Stimulated activated CD4-positive, alpha-beta T cell treated with anti-CD3 and anti-CD28 coated beads, Interleukin-1b, Interleukin-23, amount 100 ng/mL, for 24 hours (primary cell): ENCODE data around the gene LMAN2.
"Not testable (repeated sequence)": the region's sequence is repeated elsewhere in the genome, so short reads cannot be mapped to it uniquely, and the experiment has no call there.

Experiments used
- DNase-seq, 4 experiments: peaks; one replicate each; pipeline ENCODE4 v3.0.0-alpha.2; 2020; ENCODE audit warnings: low read depth in 4 of 4, low spot score in 1 of 4

The LMAN2 gene

DNA sequence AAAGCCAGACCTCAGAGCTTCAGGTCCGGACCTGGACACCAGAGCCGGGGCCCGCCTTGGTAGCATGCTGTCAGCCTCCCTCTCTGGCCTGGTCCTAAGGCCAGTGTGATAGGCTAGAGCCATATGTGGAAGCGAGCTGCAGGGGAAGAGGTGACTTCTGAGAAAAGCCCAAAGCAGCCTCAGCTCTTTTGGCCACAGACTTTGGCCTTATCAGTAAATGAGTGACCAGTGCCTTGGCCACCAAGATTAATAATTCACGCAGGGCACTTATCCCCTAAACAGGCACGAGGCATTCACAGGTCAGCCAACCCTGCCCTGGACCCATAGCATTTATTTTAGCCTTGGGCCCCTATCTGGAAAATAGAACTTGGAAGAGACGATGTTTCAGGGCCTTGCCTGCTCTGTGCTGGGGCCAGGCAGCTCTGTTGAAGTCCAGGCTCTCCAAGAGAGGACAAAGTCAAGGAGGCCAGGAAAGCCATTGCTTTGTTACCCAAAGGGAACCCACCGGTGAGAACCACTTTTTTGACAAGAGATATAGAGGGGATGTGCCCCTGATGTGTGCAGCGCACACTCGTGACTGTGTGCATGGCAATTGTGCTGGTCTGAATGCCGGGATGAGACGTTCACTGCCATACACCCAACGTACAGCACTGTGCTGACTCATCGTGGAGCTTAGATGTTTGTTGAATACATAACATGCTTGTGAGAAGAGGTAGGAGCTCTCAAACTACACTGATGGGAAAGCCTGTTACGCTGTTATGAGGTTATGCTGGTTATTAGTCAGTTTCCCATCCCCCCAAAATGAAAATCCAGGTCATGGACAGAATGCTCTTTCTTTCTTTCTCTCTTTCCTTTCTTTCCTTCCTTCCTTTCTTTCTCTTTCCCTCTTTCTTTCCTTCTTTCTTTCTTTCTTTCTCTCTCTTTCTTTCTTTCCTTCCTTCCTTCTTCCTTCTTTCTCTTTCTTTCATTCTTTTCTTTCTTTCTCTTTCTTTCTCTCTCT, 27.7 kb upstream of the LMAN2 start:
- no peak for DNase-seq

DNA sequence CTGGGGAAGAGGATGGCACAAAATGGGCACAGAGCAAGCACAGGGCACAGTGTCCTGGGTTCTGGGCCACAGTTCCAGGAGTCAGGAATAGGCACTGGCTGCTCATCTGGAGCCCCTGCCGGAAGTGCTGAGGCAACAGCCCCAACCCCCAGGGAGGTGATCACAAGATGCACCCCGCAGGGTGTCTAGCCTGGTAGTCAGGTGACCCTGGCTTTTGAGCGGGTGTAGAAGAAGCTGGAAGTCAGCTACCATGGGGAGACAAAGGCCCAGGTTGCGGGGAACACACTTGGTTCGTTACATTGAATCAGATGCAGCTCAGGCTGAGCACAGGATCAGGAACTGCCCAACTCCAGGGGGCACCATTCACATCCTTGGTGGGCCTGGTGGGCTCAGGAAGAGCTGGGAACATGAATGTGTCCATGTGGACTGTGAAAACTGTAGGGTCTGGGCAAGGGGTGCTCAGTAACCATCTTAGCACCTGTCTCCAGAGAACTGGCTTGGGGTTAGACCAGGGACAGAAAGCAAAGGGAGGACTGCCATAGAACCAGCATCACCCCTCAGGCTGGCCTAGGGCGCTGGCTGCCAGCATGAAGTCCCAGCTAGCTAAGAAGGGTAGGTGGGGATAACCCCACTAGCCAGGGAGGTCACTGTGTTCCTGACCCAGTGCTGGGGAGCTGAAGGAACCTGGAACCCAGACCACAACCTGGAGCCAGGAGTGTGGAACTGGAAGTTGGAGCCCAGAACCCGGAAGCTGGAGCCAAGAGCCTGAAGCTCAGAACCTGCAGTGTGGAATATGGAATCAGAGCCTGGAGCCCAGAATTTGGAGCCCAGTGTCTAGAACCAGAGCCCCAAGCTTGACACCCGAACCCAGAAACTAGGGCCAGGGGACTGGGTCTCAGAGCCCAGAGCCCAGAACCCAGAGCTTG, 26.6 kb upstream of the LMAN2 start:
- no peak for DNase-seq

DNA sequence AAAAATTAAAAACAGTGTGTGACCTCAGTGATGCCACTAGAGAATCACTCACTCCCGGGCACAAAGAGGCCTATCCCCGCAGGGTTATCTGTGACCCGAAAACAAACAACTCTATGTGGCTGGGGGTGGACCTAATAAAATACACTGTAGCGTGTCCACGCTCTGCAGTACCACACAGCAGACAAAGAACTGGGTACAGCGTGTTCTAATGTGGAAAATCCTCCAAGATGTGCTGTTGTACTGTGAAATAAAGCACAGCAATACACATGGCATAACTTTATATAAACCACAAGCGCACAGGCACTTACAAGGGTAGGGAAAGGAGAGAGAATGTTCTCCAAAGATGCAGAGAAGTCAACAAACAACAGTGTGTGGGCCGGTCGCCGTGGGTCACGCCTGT, 24.6 kb upstream of the LMAN2 start:
- no peak for DNase-seq

DNA sequence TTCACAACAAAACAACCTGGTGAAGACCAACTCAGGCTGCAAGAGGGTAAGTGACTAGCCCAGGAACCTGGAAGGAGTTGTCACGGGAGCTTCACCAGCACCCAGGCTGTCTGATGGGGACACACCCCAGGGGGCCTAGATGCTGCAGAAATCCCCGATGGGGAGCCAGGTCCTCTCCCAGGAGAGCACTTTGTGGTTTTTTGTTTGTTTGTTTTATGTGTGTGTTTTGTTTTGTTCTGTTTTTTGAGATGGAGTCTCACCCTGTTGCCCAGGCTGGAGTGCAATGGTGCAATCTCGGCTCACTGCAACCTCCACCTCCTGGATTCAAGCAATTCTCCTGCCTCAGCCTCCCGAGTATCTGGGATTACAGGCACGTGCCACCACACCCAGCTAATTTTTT, 24.0 kb upstream of the LMAN2 start:
- DNase-seq: not testable (repeated sequence)

DNA sequence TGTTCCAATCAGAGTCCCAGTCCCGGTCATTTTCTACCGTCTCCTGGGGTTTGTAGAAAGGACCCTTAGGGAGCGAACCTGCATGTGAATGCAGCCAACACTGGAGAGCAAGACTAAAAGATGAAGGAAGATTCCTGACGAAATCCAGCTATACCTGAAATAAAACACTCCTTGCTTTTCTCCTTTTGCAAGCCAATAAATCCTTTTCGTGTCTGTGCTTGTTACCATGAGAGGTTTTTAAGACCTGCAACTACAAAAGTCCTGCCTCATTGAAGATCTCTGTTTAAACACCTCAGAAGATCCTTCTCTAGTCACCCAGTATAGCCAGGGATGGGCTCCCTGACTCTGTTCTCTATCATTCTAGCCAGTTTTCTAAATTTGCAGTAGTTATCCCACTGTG, 22.7 kb upstream of the LMAN2 start:
- no peak for DNase-seq

DNA sequence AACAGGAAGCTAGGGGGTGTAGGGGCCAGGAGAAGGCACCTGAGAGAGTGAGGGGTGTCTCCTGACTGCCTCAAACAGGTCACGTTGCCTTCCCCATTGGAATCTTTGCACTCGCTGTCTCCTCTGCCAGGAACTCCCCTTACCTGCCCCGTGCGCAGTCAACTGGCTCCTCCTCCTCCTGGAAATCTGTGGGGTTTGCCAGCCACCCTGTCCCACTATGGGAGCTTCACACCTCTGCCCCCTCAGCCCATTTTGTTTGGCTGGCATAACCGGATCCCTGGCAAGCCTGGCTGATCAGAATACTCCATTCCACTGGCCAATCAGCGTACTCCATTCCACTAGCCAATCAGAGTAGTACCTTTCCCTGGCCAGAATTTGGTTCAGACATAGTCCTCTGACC, 22.3 kb upstream of the LMAN2 start:
- no peak for DNase-seq

DNA sequence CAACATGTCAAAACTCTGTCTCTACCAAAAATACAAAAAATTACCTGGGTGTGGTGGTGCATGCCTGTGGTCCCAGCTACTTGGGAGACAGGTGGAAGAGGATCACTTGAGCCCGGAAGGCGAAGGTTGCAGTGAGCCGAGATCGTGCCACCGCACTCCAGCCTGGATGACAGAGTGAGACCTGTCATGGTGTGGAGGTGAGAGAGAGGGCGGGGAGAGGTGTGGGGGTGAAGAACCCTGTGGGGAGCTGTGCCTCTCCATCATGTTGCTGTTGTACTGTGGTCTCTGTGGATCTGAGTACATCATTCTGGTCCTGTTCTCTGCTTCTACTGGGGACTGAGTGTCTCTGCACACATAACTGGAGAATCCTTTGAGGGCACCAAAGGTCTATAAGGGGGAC, 21.4 kb upstream of the LMAN2 start:
- DNase-seq: no peak

DNA sequence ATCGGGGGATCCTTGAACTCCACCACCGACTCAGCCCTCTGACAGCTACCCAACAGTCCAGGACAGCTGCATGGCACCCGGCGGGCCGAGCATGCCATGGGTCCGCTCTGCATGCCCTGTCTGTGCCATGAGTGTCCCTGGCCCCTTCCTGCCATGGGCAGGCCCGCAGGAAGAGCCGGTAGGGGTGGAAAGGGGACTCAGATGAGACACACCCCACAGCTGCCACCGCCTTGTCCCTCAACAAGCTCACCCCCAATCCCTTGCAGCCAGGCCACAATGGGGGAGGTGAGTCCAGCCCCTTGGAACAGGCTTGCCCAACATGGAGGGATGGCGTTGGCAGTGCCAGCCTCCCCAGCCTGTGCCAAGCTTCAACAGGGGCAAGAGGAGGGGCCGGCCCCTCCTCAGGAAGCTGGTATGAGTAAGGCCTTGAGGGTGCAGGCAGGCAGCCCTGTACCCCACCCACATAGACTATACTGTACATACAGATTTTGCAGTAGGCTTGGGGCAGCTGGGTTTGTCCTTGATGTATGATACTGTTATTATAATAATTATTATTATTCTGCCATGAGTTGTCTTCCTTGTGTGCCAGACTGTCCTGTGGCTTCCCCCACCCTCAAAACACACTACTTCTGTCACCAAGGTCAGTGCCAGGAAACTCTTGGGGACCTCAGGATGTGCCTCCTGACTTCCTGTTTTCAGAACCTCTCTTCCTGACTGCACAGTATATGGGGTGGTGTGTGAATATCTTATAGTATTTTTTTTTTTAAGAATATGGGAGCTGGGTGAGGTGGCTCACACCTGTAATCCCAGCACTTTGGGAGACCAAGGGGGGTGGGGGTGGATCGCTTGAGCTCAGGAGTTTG, 20.8 kb upstream of the LMAN2 start:
- DNase-seq: no peak

DNA sequence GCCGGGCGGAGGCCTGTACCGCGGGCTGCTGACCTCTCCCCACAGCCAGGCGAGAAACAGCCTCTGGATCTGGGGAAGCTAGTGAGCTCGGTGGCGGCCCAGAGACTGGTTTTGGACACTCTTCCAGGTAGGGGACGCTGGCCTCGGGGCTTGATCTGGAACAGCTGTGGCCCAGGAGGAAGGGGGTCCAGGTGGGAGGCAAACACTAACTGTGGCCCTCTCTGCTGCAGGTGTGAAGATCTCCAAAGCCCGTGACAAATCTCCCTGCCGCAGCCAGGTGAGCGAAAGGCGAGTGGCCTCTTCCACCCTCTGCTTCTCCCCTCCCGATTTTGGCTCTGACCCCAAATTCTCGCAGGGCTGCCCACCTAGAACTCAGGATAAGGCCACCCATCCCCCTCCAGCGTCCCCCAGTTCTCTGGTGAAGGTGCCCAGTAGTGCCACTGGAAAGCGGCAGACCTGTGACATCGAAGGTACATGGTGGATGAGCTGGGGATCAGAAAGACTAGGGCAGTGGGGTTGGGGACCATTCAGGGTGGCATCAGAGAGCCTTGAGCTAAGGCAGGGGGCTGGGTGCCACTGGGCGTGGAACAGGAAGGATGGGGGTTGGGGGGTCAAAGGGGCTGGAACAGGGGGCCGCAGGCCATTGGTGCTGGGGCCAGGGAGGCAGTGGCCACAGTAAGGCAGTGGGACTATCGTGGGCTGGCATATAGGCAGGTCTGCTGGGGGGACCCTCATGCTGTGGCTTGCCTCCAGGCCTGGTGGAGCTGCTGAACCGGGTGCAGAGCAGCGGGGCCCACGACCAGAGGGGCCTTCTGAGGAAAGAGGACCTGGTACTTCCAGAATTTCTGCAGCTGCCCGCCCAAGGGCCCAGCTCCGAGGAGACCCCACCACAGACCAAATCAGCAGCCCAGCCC, 19.9 kb upstream of the LMAN2 start:
- DNase-seq: no peak

DNA sequence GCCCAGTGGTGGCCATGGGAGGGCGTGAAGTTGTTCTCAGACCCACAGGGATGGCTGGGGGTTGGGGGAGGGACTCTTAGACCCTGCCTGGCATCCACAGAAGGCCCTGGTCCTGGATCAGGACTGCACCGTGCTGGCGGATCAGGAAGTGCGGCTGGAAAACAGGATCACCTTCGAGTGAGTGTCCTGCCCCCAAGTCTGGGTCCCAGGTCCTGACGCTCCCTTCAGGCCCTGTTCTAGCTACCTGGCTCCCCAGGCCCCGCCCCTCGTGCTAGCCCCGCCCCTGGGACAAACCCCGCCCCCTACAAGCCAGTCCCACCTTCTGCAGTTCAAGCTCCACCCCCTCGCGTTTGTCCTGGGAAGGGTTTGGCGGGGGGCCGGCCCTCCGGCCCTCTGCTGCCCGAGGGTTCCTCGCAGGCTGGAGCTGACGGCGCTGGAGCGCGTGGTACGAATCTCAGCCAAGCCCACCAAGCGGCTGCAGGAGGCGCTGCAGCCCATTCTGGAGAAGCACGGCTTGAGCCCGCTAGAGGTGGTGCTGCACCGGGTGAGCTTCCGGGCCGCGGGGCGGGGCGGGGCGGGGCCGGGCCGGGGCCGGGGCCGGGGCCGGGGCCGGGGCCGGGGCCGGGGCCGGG, 19.1 kb upstream of the LMAN2 start:
- DNase-seq: peak in 2 of 4 experiments; percentile 44 to 62

DNA sequence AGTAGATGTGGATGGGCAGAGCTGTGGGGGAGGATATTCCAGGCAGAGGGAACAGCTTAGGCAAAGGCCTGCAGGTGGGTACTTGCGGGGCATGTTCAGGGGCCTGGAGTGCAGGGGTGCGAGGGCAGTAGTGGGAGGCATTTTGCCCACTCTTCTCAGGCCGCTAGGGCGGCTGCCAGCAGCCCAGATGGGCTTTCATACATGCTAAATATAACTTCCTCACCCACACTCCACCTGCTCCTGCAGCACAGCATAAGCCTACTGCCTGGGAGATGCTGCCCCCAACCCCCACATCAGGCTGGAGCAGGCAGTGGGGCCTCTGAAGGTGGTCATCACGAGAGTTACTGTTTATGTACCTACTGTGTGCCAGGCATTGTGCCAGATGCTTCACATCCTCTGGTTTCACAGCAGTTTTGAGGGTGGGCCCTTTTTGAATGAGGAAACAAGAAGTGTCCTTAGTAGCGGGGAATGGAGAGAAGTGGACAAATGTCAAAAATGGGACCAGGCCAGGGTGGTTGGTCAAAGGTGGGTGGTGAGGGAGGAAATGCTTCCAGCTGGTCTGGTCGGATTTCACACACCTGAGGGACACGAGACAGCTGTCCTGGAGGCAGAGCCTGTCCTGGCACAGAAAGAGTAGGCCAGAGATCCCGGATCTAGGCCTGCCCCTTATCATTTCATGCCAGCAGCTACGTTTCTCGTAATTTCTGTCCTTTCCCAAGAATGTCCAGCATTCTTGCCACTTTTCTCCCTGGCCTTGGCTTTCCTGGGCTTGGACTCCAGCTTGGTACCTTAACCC, 18.4 kb upstream of the LMAN2 start:
- DNase-seq: no peak

DNA sequence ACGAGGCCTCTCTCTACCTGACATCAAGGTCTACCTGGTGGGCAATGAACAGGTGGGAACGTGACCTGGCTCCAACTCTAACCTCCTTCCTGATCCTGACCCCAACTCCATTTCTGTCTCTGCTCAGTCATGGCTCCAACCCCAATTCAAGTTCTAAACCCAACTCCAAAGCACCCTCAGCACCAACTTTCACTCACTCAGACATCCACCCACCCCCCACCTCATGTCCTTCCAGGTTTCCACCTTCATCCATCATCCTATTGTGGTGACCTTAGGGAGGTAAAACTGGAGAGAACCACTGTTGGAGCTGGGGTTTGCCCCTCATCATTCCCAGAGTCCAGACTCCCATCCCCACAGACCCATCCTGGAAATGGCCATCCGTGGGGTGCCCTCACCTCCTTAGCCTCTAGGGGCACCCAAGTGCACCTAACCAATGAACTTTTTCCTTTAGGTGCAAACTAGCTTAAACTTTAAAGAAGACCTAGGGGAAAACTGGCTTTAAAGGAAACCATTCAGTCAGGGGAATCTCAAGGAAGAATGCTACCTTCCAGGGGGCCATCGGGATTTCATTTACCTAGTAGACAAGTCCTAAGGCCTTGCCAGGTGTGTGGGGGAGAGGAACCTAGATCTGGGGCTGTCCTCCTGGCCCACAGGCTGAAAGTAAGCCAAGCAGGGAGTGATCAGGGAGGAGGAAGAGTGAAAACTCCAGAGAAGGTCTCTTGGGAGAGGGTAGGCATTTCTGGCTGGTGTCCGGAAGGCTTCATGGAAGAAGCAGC, 17.6 kb upstream of the LMAN2 start:
- no peak for DNase-seq

DNA sequence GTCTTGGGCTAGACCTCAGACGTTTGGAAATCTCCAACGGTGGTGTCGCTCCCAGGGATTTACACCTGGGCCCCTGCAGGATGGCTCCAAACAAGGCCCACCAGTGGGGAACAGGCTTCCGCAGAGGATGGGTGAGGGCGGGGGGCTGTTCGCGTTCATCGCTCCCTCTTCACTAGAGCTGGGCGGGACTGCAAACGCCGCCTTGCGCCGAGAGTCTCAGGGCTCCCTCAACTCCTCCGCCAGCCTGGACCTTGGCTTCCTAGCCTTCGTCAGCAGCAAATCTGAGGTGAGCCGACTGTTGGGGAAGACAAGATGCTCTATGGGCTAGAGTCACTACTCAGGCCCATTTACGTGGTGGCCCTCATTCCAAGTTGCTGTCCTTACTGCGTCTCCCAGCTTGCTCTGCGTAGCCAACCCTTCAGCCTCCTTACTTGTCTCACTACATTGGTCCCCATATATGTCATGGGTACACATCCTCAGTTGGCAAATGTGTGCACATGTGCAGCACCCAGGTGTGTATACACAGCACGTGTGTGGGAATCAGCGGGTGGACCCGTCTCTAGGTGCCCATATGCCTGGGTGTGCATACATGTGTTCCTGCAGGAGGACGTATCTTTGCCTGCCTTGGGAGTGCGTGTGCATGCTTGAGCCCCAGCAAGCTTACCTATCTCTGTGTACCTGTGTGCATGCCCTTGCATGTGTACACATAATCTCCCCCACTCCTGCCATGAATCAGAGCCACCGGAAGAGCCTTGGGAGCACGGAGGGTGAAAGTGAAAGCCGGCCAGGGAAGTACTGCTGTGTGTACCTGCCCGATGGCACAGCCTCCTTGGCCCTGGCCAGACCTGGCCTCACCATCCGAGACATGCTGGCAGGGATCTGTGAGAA, 16.8 kb upstream of the LMAN2 start:
- no peak for DNase-seq

DNA sequence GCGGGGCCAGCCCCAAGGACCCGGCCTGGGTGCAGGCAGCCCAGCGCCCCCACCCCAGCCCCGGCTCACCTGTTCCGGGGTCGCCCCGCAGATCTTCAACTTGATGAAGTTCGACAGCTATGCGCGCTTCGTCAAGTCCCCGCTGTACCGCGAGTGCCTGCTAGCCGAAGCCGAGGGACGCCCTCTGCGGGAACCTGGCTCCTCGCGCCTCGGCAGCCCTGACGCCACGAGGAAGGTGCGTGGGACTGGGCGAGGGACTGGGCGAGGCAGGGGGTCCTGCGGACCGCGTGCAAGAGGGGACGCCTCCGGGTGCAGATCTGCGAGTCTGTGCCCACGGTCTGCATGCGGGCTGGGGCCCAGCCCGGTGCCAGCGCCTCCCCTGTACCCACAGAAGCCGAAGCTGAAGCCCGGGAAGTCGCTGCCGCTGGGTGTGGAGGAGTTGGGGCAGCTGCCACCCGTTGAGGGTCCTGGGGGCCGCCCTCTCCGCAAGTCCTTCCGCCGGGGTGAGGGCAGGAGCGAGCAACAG, 15.9 kb upstream of the LMAN2 start:
- DNase-seq: no peak

DNA sequence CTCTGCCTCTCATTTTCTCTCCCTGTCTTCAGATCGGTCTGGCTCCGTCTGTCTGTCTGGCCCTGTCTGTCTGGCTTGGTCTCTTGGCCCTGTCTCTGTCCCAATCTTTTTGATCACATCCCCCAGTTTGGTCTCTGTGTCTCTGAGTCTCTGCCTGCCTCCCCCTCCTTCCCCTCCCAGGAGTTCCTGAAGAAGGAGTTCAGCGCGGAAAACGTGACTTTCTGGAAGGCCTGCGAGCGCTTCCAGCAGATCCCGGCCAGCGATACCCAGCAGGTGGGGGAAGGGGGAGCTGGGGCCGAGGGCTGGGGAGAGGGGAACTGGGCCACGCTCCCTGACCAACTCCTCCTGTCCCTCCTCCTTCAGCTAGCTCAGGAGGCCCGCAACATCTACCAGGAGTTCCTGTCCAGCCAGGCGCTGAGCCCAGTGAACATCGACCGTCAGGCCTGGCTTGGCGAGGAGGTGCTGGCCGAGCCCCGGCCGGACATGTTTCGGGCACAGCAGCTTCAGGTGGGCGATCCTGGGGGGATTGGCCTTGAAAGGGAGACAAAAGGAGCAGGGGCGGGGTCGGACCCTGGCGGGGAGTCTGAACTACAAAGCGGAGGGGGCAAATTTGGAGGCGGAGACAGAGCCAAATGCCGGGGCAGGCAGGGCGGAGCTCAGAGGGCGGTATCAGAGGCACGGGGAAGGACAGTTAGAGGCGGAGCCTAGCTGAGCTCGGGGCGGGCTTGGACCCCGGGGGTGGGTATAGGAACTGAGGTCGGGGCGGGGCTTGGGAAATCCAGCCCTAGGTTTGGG, 15.3 kb upstream of the LMAN2 start:
- DNase-seq: no peak
